ENCODE results near the gene TTL.
"Not testable (repeated sequence)": the region's sequence is repeated elsewhere in the genome, so short reads cannot be mapped to it uniquely, and the experiment has no call there.

TTL gene

GRCh38 chr2:112491946-112492345 lies 10.0 kb downstream of the TTL start:
- H3K4me1 ChIP-seq (ENCODE audit: control insufficient read depth, insufficient read depth, low read length), result peaks cover 1% of the 10 kb centered on the region; the same call in 1 of the 2 replicates
- no peaks in the 10 kb centered on the region for H3K36me3 ChIP-seq (ENCODE audit: control insufficient read depth, insufficient read depth, low read length)
- H3K4me3 ChIP-seq (ENCODE audit: low read length), result no peak overlapping the region
- no peak overlapping the region for H3K27ac ChIP-seq (ENCODE audit: low read length)
- H3K9me3 ChIP-seq (ENCODE audit: control insufficient read depth, insufficient read depth, low read length), result no peaks in the 10 kb centered on the region
- H3K27me3 ChIP-seq (ENCODE audit: control insufficient read depth, insufficient read depth, low read length), result no peaks in the 10 kb centered on the region
- DNase-seq (ENCODE audit: low read depth, low spot score), result no peak
- WGBS (ENCODE audit: insufficient coverage, insufficient read length), result no CpG with 5 or more reads among the region's 5 CpGs

GRCh38 chr2:112493048-112493447 lies 11.1 kb downstream of the TTL start:
- Histone ChIP-seq H3K4me1 (ENCODE audit: control insufficient read depth, insufficient read depth, low read length) (peaks cover 1% of the 10 kb centered on the region; the same call in 1 of the 2 replicates), H3K4me3 (ENCODE audit: low read length) (no peak overlapping the region), H3K27me3 (ENCODE audit: control insufficient read depth, insufficient read depth, low read length) (no peaks in the 10 kb centered on the region), H3K27ac (ENCODE audit: low read length) (no peak overlapping the region), H3K36me3 (ENCODE audit: control insufficient read depth, insufficient read depth, low read length) (no peaks in the 10 kb centered on the region), H3K9me3 (ENCODE audit: control insufficient read depth, insufficient read depth, low read length) (no peaks in the 10 kb centered on the region)
- WGBS (ENCODE audit: insufficient coverage, insufficient read length), result no CpG with 5 or more reads among the region's 3 CpGs
- no peak for DNase-seq (ENCODE audit: low read depth, low spot score)

DNA sequence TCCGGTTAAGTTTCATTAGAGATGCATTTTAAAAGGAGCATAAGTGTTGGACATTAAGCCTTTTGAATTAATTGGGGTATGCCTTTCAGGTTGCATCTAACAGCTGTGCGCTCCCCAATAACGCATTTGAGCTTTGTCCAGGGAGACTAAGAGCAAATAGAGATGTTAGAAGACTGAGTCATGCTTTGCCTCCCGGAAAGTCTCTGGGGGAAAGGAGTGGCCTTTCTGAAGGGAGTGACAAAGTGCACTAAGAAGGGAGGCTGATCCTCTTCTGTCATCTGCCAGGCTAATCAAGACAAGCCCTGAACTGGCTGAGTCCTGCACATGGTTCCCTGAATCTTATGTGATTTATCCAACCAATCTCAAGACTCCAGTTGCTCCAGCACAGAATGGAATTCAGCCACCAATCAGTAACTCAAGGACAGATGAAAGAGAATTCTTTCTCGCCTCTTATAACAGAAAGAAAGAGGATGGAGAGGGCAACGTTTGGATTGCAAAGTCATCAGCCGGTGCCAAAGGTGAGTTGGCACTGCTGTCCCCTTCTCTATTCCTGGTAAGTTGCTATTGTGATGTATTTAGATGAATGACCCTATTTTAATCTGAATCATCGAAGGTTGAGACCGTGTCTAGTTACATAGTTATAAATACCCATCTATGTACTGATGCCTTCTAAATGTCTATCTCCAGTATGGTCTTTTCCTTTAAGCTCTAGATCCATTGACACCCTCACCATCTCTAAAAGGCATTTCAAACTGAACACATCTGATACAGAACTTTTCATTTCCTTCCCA lies 12.1 kb downstream of the TTL start:
- Histone ChIP-seq H3K9me3 (ENCODE audit: control insufficient read depth, insufficient read depth, low read length) (no peaks in the 10 kb centered on the region), H3K36me3 (ENCODE audit: control insufficient read depth, insufficient read depth, low read length) (no peaks in the 10 kb centered on the region), H3K27ac (ENCODE audit: low read length) (no peak overlapping the region), H3K4me3 (ENCODE audit: low read length) (no peak overlapping the region), H3K27me3 (ENCODE audit: control insufficient read depth, insufficient read depth, low read length) (no peaks in the 10 kb centered on the region), H3K4me1 (ENCODE audit: control insufficient read depth, insufficient read depth, low read length) (peaks cover 1% of the 10 kb centered on the region; the same call in 1 of the 2 replicates)
- no CpG with 5 or more reads among the region's 9 CpGs for WGBS (ENCODE audit: insufficient coverage, insufficient read length)
- DNase-seq (ENCODE audit: low read depth, low spot score), result no peak

DNA sequence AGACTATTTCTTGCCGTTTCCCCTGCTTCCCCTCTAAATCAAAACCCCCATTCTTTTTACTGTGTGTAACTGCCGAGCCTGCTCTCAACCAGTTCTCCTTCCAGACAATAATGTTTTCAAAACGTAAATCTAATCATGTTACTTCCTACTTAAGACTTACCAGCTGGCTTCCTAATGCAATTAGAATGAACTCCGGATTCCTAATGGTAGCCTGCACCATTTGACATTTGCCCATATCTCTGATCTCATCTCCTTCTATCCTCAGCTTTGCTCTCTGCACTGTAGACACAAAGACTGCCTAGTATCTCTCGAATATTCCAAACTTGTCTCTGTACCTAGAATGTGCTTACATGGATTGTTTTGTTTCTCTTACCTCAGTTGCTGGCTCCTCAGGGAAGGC lies 12.9 kb downstream of the TTL start:
- Histone ChIP-seq H3K4me1 (ENCODE audit: control insufficient read depth, insufficient read depth, low read length) (peaks cover 1% of the 10 kb centered on the region; the same call in 1 of the 2 replicates), H3K4me3 (ENCODE audit: low read length) (no peak overlapping the region), H3K36me3 (ENCODE audit: control insufficient read depth, insufficient read depth, low read length) (no peaks in the 10 kb centered on the region), H3K27ac (ENCODE audit: low read length) (no peak overlapping the region), H3K9me3 (ENCODE audit: control insufficient read depth, insufficient read depth, low read length) (no peaks in the 10 kb centered on the region), H3K27me3 (ENCODE audit: control insufficient read depth, insufficient read depth, low read length) (no peaks in the 10 kb centered on the region)
- WGBS (ENCODE audit: insufficient coverage, insufficient read length), result no CpG with 5 or more reads among the region's 5 CpGs
- DNase-seq (ENCODE audit: low read depth, low spot score), result no peak

GRCh38 chr2:112495878-112496277 lies 13.9 kb downstream of the TTL start:
- H3K36me3 ChIP-seq (ENCODE audit: control insufficient read depth, insufficient read depth, low read length); DNase-seq (ENCODE audit: low read depth, low spot score); H3K27ac ChIP-seq (ENCODE audit: low read length); H3K27me3 ChIP-seq (ENCODE audit: control insufficient read depth, insufficient read depth, low read length); H3K4me3 ChIP-seq (ENCODE audit: low read length); H3K4me1 ChIP-seq (ENCODE audit: control insufficient read depth, insufficient read depth, low read length); H3K9me3 ChIP-seq (ENCODE audit: control insufficient read depth, insufficient read depth, low read length): not testable (repeated sequence)
- WGBS (ENCODE audit: insufficient coverage, insufficient read length), result no CpG with 5 or more reads among the region's 4 CpGs

DNA sequence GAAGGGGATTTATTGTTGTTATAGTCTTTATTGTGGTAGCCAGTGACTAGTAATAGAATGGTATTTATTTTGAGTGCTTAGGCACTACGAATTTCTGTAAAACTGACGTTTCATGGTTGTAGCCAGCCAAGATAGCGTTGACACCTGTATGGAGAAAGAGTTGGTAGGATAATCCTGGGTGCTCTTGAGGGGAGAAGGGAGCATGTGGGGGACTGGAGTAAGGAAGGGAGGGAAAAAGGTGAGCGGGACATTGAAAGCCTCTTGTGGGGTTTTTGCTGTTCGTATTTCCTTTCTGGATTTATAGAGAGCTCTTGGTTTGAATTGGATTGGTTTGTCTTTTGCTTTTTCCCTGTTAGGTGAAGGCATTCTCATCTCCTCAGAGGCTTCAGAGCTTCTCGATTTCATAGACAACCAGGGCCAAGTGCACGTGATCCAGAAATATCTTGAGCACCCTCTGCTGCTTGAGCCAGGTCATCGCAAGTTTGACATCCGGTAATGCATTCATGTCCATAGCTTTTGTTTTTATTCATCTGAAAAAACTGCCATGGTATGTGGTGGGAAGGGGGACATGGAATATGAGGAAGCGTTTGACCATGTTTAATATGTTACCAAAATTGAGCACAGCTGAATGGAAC lies 19.0 kb downstream of the TTL start:
- WGBS (ENCODE audit: insufficient coverage, insufficient read length), result no CpG with 5 or more reads among the region's 10 CpGs
- H3K9me3 ChIP-seq (ENCODE audit: control insufficient read depth, insufficient read depth, low read length); H3K27ac ChIP-seq (ENCODE audit: low read length); H3K36me3 ChIP-seq (ENCODE audit: control insufficient read depth, insufficient read depth, low read length); H3K4me1 ChIP-seq (ENCODE audit: control insufficient read depth, insufficient read depth, low read length); DNase-seq (ENCODE audit: low read depth, low spot score); H3K27me3 ChIP-seq (ENCODE audit: control insufficient read depth, insufficient read depth, low read length); H3K4me3 ChIP-seq (ENCODE audit: low read length): not testable (repeated sequence)

- not testable (repeated sequence) for H3K4me3 ChIP-seq (ENCODE audit: low read length); H3K36me3 ChIP-seq (ENCODE audit: control insufficient read depth, insufficient read depth, low read length); DNase-seq (ENCODE audit: low read depth, low spot score); H3K27ac ChIP-seq (ENCODE audit: low read length); H3K27me3 ChIP-seq (ENCODE audit: control insufficient read depth, insufficient read depth, low read length); H3K4me1 ChIP-seq (ENCODE audit: control insufficient read depth, insufficient read depth, low read length); H3K9me3 ChIP-seq (ENCODE audit: control insufficient read depth, insufficient read depth, low read length)
- no CpG with 5 or more reads among the region's 32 CpGs for WGBS (ENCODE audit: insufficient coverage, insufficient read length)
Measured at GRCh38 chr2:112509239-112509998, 27.5 kb downstream of the TTL start.

- no peak overlapping the region for H3K4me3 ChIP-seq (ENCODE audit: low read length)
- H3K4me1 ChIP-seq (ENCODE audit: control insufficient read depth, insufficient read depth, low read length), result no peaks in the 10 kb centered on the region
- no peaks in the 10 kb centered on the region for H3K27me3 ChIP-seq (ENCODE audit: control insufficient read depth, insufficient read depth, low read length)
- DNase-seq (ENCODE audit: low read depth, low spot score), result no peak
- H3K27ac ChIP-seq (ENCODE audit: low read length), result no peak overlapping the region
- no peaks in the 10 kb centered on the region for H3K9me3 ChIP-seq (ENCODE audit: control insufficient read depth, insufficient read depth, low read length)
- WGBS (ENCODE audit: insufficient coverage, insufficient read length), result no CpG with 5 or more reads among the region's 3 CpGs
- peaks cover 9% of the 10 kb centered on the region; the same call in 1 of the 2 replicates for H3K36me3 ChIP-seq (ENCODE audit: control insufficient read depth, insufficient read depth, low read length)
Measured at GRCh38 chr2:112516801-112517200, 34.8 kb downstream of the TTL start.

- H3K4me3 ChIP-seq (ENCODE audit: low read length), result no peak overlapping the region
- no peaks in the 10 kb centered on the region for H3K9me3 ChIP-seq (ENCODE audit: control insufficient read depth, insufficient read depth, low read length)
- DNase-seq (ENCODE audit: low read depth, low spot score), result no peak
- no peaks in the 10 kb centered on the region for H3K4me1 ChIP-seq (ENCODE audit: control insufficient read depth, insufficient read depth, low read length)
- H3K27me3 ChIP-seq (ENCODE audit: control insufficient read depth, insufficient read depth, low read length), result no peaks in the 10 kb centered on the region
- H3K27ac ChIP-seq (ENCODE audit: low read length), result no peak overlapping the region
- peaks cover 9% of the 10 kb centered on the region; the same call in 1 of the 2 replicates for H3K36me3 ChIP-seq (ENCODE audit: control insufficient read depth, insufficient read depth, low read length)
- no CpG with 5 or more reads among the region's 7 CpGs for WGBS (ENCODE audit: insufficient coverage, insufficient read length)
Measured at GRCh38 chr2:112518807-112519206, 36.9 kb downstream of the TTL start.

DNA sequence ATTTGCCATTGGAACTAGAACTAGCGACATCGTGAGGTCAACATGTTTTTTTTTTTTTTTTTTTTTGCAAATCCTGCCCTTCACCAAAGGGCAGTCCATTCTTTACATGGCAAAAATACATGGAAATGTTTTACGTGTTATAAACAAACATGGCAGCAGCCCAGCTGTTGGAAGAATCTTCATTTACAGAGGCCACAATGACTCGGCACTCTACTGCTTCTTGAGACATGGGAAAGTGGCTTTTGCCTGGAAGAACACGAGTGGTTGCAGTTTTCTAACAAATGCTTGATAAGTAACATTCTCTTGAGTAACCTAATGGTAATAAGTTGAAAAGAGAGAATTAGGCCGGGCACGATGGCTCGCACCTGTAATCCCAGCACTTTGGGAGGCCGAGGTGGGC lies 37.5 kb downstream of the TTL start:
- no peak for DNase-seq (ENCODE audit: low read depth, low spot score)
- peaks cover 9% of the 10 kb centered on the region; the same call in 1 of the 2 replicates for H3K36me3 ChIP-seq (ENCODE audit: control insufficient read depth, insufficient read depth, low read length)
- H3K4me1 ChIP-seq (ENCODE audit: control insufficient read depth, insufficient read depth, low read length), result no peaks in the 10 kb centered on the region
- H3K27ac ChIP-seq (ENCODE audit: low read length), result no peak overlapping the region
- H3K27me3 ChIP-seq (ENCODE audit: control insufficient read depth, insufficient read depth, low read length), result no peaks in the 10 kb centered on the region
- WGBS (ENCODE audit: insufficient coverage, insufficient read length), result no CpG with 5 or more reads among the region's 9 CpGs
- no peaks in the 10 kb centered on the region for H3K9me3 ChIP-seq (ENCODE audit: control insufficient read depth, insufficient read depth, low read length)
- no peak overlapping the region for H3K4me3 ChIP-seq (ENCODE audit: low read length)

Measured in iPS DF 6.9 (cell line).